ENCODE data around the gene SLC29A1.

SLC29A1 gene

GRCh38 chr6:44214307-44214706 lies 9.1 kb upstream of the SLC29A1 start:
- WGBS, result 93% methylated on average over 6 of the region's 6 CpGs
- Histone ChIP-seq H2AFZ (ENCODE audit: low read depth, low read length) (no peak overlapping the region), H3K36me3 (ENCODE audit: control insufficient read depth in 1 of 2, insufficient read depth in 2 of 2, low read depth in 1 of 2, low read length in 2 of 2) (no peaks in the 10 kb centered on the region)

DNA sequence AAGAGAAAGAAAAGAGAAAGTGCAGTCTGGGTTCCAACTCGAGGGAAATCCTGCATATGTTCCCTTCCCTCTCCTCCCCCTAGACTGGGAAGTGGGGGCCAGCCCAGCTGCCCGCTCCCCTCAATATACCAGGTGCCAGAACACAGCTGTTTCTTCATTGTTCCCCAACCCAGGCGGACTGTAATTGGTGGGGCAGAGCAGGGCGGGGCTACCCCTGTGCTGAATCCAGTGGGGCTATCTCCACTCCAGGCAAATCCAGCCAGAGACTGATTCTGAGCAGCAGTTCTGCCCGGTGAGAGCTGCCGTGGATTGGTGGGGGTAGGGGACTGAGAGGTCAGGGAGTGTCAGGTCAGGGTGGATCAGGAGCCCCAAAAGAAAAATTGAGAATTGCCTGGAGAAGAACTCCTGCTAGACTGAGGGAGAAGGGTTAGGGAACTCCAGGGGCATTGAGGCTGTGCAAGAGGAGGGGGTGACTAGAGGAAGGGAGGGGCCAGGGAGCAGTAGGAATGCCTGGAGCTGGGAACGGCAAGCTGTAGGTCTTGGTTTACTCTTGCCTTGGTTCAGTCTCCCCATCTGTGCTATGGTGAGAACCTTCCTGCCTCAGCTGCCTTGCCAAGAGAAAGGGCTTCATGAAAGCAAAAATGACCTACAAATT lies 6.6 kb upstream of the SLC29A1 start, which contains the start of gene MYMX:
MYMX (plus strand) TSS at position 250 of the 655 bp plus-strand sequence. CDS start 546 bp downstream, outside the sequence.
- H3K27me3 ChIP-seq (ENCODE audit: control insufficient read depth in 1 of 2, insufficient read depth in 1 of 2, low read length in 2 of 2), result peaks cover 0 to 3% of the 10 kb centered on the region in 2 experiments
- no peak within 1 kb of the TSS for H3K4me2 ChIP-seq (ENCODE audit: low read length, poor library complexity, severe bottlenecking)
- peak within 1 kb of the TSS; percentile 34 for H2AK5ac ChIP-seq (ENCODE audit: low read length, severe bottlenecking)
- no peaks in the 10 kb centered on the region for H3K9me3 ChIP-seq (ENCODE audit: control insufficient read depth, low read length)
- H3K18ac ChIP-seq (ENCODE audit: low read depth in 1 of 2, low read length in 2 of 2), result peak within 1 kb of the TSS; percentile 11 to 82
- H3K9ac ChIP-seq (ENCODE audit: low read length), result no peak within 1 kb of the TSS
- H3K36me3 ChIP-seq (ENCODE audit: control insufficient read depth in 1 of 2, insufficient read depth in 2 of 2, low read depth in 1 of 2, low read length in 2 of 2), result no peaks in the 10 kb centered on the region
- no peak for DNase-seq
- H2BK15ac ChIP-seq (ENCODE audit: low read depth, poor library complexity, severe bottlenecking), result no peak within 1 kb of the TSS
- H3K23ac ChIP-seq (ENCODE audit: low read length in 2 of 2), result no peak within 1 kb of the TSS
- H3K79me1 ChIP-seq (replicated peaks; ENCODE audit: low read length, poor library complexity, severe bottlenecking), result peaks cover 1% of the 10 kb centered on the region
- H3K4me1 ChIP-seq (ENCODE audit: control insufficient read depth, insufficient read depth, low read depth, low read length), result peaks cover 30% of the 10 kb centered on the region
- H4K8ac ChIP-seq (ENCODE audit: low read length), result peak within 1 kb of the TSS; percentile 66
- H3K27ac ChIP-seq (ENCODE audit: low read length, poor library complexity, severe bottlenecking), result no peak within 1 kb of the TSS
- peak within 1 kb of the TSS; percentile 64 for H4K91ac ChIP-seq (ENCODE audit: low read length)
- peak within 1 kb of the TSS in 1 of 2 experiments; percentile 32 for H3K4ac ChIP-seq (ENCODE audit: low read depth in 1 of 2, low read length in 2 of 2)
- 58% methylated on average over 6 of the region's 7 CpGs for WGBS
- no peak within 1 kb of the TSS for H2BK120ac ChIP-seq (ENCODE audit: low read depth, low read length)
- no peak within 1 kb of the TSS for H3K4me3 ChIP-seq (ENCODE audit: insufficient read depth in 1 of 2, low read depth in 1 of 2, low read length in 2 of 2)
- H3K14ac ChIP-seq (ENCODE audit: low read length in 2 of 2), result peak within 1 kb of the TSS in 1 of 2 experiments; percentile 41
- peak within 1 kb of the TSS; percentile 49 to 66 for H2BK12ac ChIP-seq (ENCODE audit: low read length in 2 of 2)
- no peak within 1 kb of the TSS for H2BK5ac ChIP-seq (ENCODE audit: low read depth, low read length, poor library complexity, severe bottlenecking)
- H2AFZ ChIP-seq (ENCODE audit: low read depth, low read length), result no peak within 1 kb of the TSS

More at GRCh38 chr6:44214307-44214706, 9.1 kb upstream of the SLC29A1 start:
- no peak overlapping the region for H2BK15ac ChIP-seq (ENCODE audit: low read depth, poor library complexity, severe bottlenecking)
- no peak overlapping the region for H3K4ac ChIP-seq (ENCODE audit: low read depth in 1 of 2, low read length in 2 of 2)
- H3K9me3 ChIP-seq (ENCODE audit: control insufficient read depth, low read length), result no peaks in the 10 kb centered on the region
- no peak overlapping the region for H3K18ac ChIP-seq (ENCODE audit: low read depth in 1 of 2, low read length in 2 of 2)
- H3K27me3 ChIP-seq (ENCODE audit: control insufficient read depth in 1 of 2, insufficient read depth in 1 of 2, low read length in 2 of 2), result peaks cover 0 to 3% of the 10 kb centered on the region in 2 experiments
- H3K4me2 ChIP-seq (ENCODE audit: low read length, poor library complexity, severe bottlenecking), result no peak overlapping the region
- H3K79me1 ChIP-seq (replicated peaks; ENCODE audit: low read length, poor library complexity, severe bottlenecking), result peaks cover 1% of the 10 kb centered on the region
- no peak overlapping the region for H3K23ac ChIP-seq (ENCODE audit: low read length in 2 of 2)
- H2AK5ac ChIP-seq (ENCODE audit: low read length, severe bottlenecking), result no peak overlapping the region
- no peak overlapping the region for H2BK5ac ChIP-seq (ENCODE audit: low read depth, low read length, poor library complexity, severe bottlenecking)
- DNase-seq, result no peak
- H4K91ac ChIP-seq (ENCODE audit: low read length), result no peak overlapping the region
- H2BK120ac ChIP-seq (ENCODE audit: low read depth, low read length), result no peak overlapping the region
- H3K4me1 ChIP-seq (ENCODE audit: control insufficient read depth, insufficient read depth, low read depth, low read length), result peaks cover 19% of the 10 kb centered on the region
- no peak overlapping the region for H4K8ac ChIP-seq (ENCODE audit: low read length)
- H3K9ac ChIP-seq (ENCODE audit: low read length), result no peak overlapping the region
- H2BK12ac ChIP-seq (ENCODE audit: low read length in 2 of 2), result no peak overlapping the region
- H3K27ac ChIP-seq (ENCODE audit: low read length, poor library complexity, severe bottlenecking), result no peak overlapping the region
- no peak overlapping the region for H3K14ac ChIP-seq (ENCODE audit: low read length in 2 of 2)
- no peak overlapping the region for H3K4me3 ChIP-seq (ENCODE audit: insufficient read depth in 1 of 2, low read depth in 1 of 2, low read length in 2 of 2)

GRCh38 chr6:44217332-44218143 lies 5.9 kb upstream of the SLC29A1 start:
- DNase-seq, result no peak
- Histone ChIP-seq H3K4me1 (ENCODE audit: control insufficient read depth, insufficient read depth, low read depth, low read length) (peaks cover 35% of the 10 kb centered on the region), H4K8ac (ENCODE audit: low read length) (peak overlapping the region; percentile 66), H2BK12ac (ENCODE audit: low read length in 2 of 2) (peak overlapping the region; percentile 49 to 66), H2BK120ac (ENCODE audit: low read depth, low read length) (no peak overlapping the region), H3K4me2 (ENCODE audit: low read length, poor library complexity, severe bottlenecking) (no peak overlapping the region), H3K27me3 (ENCODE audit: control insufficient read depth in 1 of 2, insufficient read depth in 1 of 2, low read length in 2 of 2) (peaks cover 0 to 3% of the 10 kb centered on the region in 2 experiments), H3K9me3 (ENCODE audit: control insufficient read depth, low read length) (no peaks in the 10 kb centered on the region), H4K91ac (ENCODE audit: low read length) (peak overlapping the region; percentile 64), H2BK15ac (ENCODE audit: low read depth, poor library complexity, severe bottlenecking) (no peak overlapping the region), H3K23ac (ENCODE audit: low read length in 2 of 2) (no peak overlapping the region), H3K18ac (ENCODE audit: low read depth in 1 of 2, low read length in 2 of 2) (peak overlapping the region; percentile 11 to 82), H3K14ac (ENCODE audit: low read length in 2 of 2) (peak overlapping the region in 1 of 2 experiments; percentile 41), H2AFZ (ENCODE audit: low read depth, low read length) (no peak overlapping the region), H3K27ac (ENCODE audit: low read length, poor library complexity, severe bottlenecking) (no peak overlapping the region), H3K4me3 (ENCODE audit: insufficient read depth in 1 of 2, low read depth in 1 of 2, low read length in 2 of 2) (no peak overlapping the region), H3K4ac (ENCODE audit: low read depth in 1 of 2, low read length in 2 of 2) (peak overlapping the region in 1 of 2 experiments; percentile 32), H3K36me3 (ENCODE audit: control insufficient read depth in 1 of 2, insufficient read depth in 2 of 2, low read depth in 1 of 2, low read length in 2 of 2) (no peaks in the 10 kb centered on the region), H3K9ac (ENCODE audit: low read length) (no peak overlapping the region), H2AK5ac (ENCODE audit: low read length, severe bottlenecking) (peak overlapping the region; percentile 12), H2BK5ac (ENCODE audit: low read depth, low read length, poor library complexity, severe bottlenecking) (no peak overlapping the region), H3K79me1 (replicated peaks; ENCODE audit: low read length, poor library complexity, severe bottlenecking) (peaks cover 1% of the 10 kb centered on the region)
- WGBS, result 73% methylated on average over 16 of the region's 16 CpGs
